Left lobe of liver (tissue), 2 donors: ENCODE results near the gene SH3RF1. TPM values are rescaled to one million over a fixed set of nuclear protein-coding genes. Genes with fewer than 3 reads are reported as not detected.

ENCODE experiments used
- ATAC-seq: fragments of 200-7000 bp; cut with Tn5 transposase; one replicate; pipeline ENCODE4 v1.9.1; 2020; ENCODE audit warnings: mild to moderate bottlenecking, moderate library complexity
- DNase-seq: peaks from one replicate; pipeline ENCODE4 v3.0.0-alpha.2; 2020; ENCODE audit warnings: low spot score
- total RNA-seq: library from RNA; stranded (reverse); gene quantifications from one replicate; pipeline ENCODE4 v1.2.1, GENCODE V29; 2021
- donor health status: DM: no; HTN: no; CAD: no; lungs with moderate emphysema.
- donor health status: DM: no; HTN: yes; CAD: no.

Gene SH3RF1
- total RNA-seq, 1 donor from 2014 or later, result 7.2 TPM

GRCh38 chr4:169050284-169050683 lies 220.5 kb downstream of the SH3RF1 start:
- DNase-seq (no peak), ATAC-seq (peak; percentile 31)

- DNase-seq (no peak), ATAC-seq (no peak)
Observed at GRCh38 chr4:169048868-169049414, 221.8 kb downstream of the SH3RF1 start.

- DNase-seq (no peak), ATAC-seq (no peak)
Observed at GRCh38 chr4:169047956-169048355, 222.8 kb downstream of the SH3RF1 start.

GRCh38 chr4:169045862-169046584 lies 224.7 kb downstream of the SH3RF1 start:
- ATAC-seq (no peak), DNase-seq (no peak)

- ATAC-seq, result peak; percentile 36
- DNase-seq, result no peak
Observed at GRCh38 chr4:169044714-169045447, 225.9 kb downstream of the SH3RF1 start.
